ENCODE results near the gene GALT.

GALT gene

DNA sequence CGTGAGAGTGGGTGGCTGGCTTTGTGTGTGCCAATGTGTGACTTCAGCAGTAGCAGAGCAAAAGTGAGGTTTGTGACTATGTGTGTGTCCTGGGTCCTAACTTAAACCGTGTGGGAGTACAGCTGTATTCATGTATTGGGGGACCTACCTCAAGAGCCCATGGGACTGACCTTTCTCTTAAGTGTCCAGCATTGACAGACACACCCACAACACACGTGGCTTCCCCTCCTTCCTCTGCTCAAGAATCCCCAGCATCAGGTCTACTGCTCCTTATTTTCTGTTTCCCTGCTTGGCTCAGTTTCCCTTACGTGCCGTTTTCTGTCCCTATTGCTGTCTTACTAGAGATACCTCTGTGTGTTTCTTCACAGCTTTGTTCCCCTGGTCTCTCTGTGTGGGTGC, 6.1 kb downstream of the GALT start:
- DNase-seq = no peak

GRCh38 chr9:34653151-34654072, 6.9 kb downstream of the GALT start:
- no peak for DNase-seq

DNA sequence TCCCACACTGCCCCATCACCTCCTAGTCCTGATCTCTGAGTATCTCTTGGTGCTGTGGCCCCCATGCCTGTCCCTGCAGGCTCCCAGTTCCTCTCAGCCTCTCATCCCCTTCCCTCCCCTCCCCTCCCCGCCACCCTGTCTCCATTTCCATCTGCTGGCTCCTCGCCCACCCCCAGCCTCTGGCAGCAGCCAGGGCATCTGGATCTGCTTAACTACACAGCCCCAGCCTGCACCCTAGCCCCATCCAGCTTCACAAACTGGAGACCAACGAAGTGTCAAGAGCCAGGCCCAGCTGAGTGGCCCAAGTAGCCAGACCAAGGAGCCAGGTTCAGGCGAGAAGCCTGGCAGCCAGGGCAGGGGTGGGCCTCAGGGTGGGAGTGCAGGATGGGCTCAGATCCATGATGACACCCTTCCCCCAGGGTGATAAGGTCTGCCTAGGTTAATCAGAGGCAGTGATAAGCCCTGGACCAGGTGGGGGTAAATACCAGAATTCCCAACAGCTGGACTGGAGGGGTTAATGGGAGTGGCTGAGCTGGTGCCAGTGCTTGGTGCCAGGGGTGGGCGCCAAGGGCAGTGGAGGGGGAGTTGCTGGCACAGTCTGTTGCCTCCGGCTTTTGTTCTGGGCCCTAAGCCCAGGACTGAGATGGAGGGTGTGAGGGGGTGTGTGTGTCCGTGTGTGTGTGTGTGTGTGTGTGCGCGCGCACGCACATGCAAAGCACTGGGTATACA, 8.0 kb downstream of the GALT start:
- DNase-seq = no peak

GRCh38 chr9:34655394-34655793, 8.9 kb downstream of the GALT start:
- no peak for DNase-seq

DNA sequence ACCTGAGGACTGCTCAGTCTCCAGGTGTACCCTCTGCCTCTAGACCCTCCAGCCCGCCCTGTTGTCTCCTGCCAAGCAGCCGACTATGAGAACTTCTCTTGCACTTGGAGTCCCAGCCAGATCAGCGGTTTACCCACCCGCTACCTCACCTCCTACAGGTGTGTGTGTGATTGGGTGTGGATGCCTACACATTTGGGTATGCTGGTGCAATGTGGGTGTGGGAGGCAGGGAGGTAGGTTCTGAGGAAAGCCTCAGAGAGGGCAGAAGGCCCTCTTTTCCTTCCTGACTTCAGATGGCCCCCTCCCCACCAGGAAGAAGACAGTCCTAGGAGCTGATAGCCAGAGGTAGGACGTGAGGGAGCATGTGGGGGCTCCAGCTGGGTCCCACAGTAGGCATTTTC, 10.5 kb downstream of the GALT start:
- no peak for DNase-seq

- no peak for DNase-seq
These were observed 12.0 kb downstream of the GALT start for GRCh38 chr9:34658461-34658860.

DNA sequence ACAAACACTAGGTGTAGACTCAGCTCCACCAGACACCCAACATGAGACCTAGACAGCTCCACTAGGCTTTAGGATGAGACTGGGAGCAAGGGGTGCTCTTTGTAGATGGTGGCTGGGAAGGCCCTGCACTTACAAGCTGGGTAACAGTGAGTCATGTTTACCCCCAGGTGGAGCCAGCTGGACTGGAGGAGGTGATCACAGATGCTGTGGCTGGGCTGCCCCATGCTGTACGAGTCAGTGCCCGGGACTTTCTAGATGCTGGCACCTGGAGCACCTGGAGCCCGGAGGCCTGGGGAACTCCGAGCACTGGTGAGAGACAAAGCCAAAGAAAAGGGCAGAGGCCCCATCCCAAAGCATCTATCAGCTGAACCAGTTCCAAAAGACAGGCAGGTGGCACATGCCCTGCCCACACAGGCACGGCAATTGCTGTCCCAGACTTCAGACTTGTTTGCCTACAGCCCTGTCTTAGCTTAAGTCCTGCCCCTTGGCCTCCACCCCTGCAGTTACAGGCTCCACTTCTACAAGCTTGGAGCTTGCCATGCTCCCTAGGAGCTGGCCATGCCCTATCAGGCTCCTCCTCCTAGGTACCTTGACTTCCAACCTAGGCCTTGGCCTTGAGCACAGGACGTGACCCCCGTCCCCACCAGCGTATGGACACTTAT, 13.2 kb downstream of the GALT start:
- DNase-seq = no peak

DNA sequence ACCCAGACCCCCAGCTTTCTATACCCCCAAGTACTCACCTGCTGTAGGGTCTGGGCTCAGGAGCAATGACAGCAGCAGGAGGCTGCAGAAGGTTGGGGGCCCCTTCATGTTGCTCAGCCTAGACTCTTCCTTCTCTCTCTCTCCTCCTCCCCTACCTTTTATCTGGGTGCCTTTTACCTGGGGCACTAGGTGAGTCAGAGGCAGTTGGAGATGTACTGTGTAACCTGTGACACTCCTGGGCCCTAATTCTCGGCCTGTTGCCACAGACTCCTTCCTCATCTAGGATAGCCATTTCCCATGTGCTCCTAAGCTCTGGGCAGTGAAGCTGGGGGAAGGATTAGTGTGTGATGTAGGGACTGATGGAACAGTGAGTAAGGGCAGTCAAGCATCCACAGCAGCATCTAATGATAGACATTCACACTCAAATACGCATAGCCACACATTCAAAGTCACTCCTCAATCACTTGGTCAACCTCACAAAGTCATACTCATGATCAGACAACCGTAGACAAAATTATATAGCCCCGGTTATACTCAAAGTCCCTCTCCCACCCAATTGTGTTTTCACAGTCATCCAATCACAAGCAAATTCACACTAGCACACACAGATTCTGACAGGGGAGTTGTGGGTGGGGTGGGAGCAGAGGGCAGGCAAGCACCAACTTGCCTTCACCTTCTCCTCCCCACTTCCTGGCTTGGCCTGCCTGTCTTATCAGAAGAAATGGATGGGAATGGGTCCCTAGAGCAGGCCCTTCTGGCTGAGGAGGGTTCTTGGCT, 16.2 kb downstream of the GALT start, which contains the start of gene CCL27:
Gene CCL27, minus strand, starts transcription at position 132 of the 777 bp plus-strand sequence. Its CDS starts 24 bp downstream, at position 108.
- no peak for DNase-seq

- DNase-seq = no peak
These were observed 16.8 kb downstream of the GALT start for GRCh38 chr9:34663303-34663605.

GRCh38 chr9:34664281-34665066, 18.0 kb downstream of the GALT start:
- DNase-seq = peak; percentile 79

DNA sequence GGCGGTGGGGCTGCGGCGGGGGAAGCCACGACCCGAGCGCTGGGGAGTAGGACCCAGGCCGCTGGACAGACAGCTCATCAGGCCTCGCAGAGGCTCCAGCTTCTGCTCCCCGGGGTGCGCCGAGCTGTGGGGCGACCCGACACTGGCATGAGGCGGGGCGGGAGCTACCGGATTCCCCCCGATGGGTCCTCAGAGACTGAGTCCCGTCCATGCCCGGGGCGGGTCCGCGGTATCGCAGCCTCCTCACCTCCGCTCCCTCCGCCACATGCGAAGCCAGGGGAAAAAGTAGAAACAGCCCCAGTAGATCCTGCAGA, 18.5 kb downstream of the GALT start:
- DNase-seq = no peak

GRCh38 chr9:34665381-34666250, 19.1 kb downstream of the GALT start:
- DNase-seq = peak; percentile 90

DNA sequence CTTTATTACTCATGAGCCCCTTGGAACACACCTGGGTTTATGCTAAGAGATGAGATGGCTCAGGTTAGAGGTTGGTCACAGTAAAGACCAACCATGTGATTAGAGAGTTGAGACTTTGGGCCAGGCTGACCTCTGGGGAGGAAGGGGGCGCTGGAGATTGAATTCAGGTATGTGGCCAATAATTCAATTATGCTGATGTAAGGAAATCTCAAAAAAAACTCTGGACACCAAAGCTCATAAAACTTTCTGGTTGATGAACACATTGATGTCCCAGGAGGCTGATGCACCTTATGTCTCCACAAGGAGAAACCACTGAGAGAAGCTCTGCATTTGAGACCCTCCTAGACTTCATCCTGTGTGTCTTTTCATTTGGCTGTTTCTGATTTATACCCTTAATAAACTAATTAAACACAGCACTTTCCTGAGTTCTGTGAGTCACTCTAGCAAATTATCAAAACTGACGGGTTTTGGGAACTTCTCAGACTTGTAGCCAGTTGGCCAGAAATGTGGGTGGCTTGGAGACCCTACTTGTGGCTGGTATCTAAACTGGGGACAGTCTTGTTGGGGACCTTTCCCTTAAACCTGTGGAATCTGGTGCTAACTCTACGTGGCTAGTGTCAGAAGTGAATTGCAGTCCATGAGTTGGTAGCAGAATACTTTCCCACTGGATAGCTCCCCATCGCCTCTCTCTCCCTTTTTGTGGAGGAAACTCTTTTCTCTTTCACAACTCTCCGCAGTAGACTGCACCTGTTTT, 23.5 kb downstream of the GALT start:
- DNase-seq = no peak

- DNase-seq = no peak
These were observed 24.8 kb downstream of the GALT start for GRCh38 chr9:34671307-34671706.

DNA sequence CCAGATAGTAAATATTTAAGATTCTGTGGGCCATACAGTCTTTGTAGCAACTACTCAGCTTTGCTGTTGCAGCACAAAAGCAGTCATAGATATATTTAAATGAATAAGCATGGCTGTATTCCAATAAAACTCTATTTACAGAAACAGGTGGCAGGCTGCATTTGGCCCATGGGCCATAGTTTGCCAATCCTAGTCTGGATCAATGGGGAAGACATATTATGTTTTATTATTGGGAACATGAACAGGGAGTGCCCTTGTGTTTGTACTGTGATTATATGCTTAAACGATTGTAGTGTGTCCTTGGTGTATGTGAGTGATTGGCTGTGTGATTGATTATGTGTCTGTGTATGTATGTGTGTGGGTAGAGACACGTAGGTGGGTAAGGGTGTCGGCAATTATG, 28.0 kb downstream of the GALT start:
- no peak for DNase-seq

- DNase-seq = peak; percentile 82
These were observed 28.7 kb downstream of the GALT start for GRCh38 chr9:34675048-34675714.

DNA sequence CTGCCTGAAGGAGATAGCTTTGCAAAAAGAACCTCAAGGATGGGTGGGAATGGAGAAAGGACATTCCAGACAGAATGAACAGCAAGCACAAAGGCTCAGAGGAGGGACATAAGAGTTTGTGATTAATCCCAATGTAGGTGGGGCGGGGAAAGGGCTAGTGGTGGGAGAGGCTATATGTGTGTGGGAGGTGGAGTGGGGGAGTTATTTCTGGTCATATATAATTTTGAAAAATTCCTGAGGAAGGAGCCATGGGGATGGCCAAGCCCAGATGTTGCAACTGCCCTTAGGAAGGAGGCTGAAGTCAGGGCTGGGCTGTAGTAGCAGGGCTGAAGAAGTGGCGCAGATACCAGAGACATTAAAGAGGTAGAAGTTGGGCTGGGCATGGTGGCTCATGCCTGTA, 29.4 kb downstream of the GALT start:
- DNase-seq = no peak

DNA sequence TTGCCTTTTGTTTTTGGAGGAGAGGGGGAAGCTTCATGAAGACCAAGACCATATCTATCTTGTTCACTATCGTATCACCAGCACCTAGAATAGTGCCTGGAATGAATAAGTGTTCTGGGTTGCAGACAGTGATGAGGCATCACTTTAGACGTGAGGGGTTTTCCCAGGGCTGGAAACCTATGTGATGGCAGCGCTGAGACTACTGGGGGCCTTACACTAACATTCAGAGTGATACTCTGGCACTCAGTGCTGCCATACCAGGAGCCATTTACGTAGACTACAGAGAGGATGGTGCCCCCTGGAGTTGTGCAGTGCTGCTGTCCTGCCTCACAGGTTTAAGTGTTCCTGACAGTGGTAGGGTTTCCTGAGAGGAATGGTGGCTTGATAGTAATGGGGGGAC, 37.7 kb downstream of the GALT start:
- DNase-seq = no peak

GRCh38 chr9:34684816-34685215, 38.3 kb downstream of the GALT start:
- no peak for DNase-seq

GRCh38 chr9:34685591-34685990, 39.1 kb downstream of the GALT start:
- DNase-seq = no peak
